HEK293 (cell line): ENCODE results near the gene SLC25A12.

Source experiments
- CTCF ChIA-PET: fragments of 350-600 bp; formaldehyde crosslinking; extraction: SDS; loops from one replicate; lab custom pipeline; 2021; ENCODE audit warnings: antibody characterized with exemption; lab: Yijun Ruan, JAX
- POLR2A ChIA-PET: fragments of 300-600 bp; formaldehyde crosslinking; extraction: SDS; loops from one replicate; lab custom pipeline; 2020; ENCODE audit warnings: antibody characterized with exemption, inconsistent platforms; lab: Yijun Ruan, JAX
- H3K27ac ChIP-seq: fragments of 200-500 bp; sonication (Bioruptor generic); 2 replicates; pipeline ENCODE4 v1.5.1; 2014; ENCODE audit warnings: low read depth, low read length, control low read depth, inconsistent platforms; ENCODE audit errors: extremely low read depth
- H3K36me3 ChIP-seq, 2 experiments: fragments of 200-500 bp in 1 of 2; sonication (Bioruptor generic) in 1 of 2; 1 replicate in 1 of 2; 2 replicates in 1 of 2; pipeline ENCODE4 v1.5.1; 2014 to 2017; ENCODE audit warnings: inconsistent platforms in 2 of 2, low read length in 2 of 2; ENCODE audit not compliant: control insufficient read depth in 2 of 2, insufficient read depth in 1 of 2
- H3K4me1 ChIP-seq: fragments of 200-500 bp; sonication (Bioruptor generic); 2 replicates; pipeline ENCODE4 v1.5.1; 2014; ENCODE audit warnings: mild to moderate bottlenecking, low read length, inconsistent platforms; ENCODE audit not compliant: control insufficient read depth, insufficient read depth
- H3K4me3 ChIP-seq: 2 replicates; pipeline ENCODE4 v1.5.1; 2011; ENCODE audit warnings: low read depth, mild to moderate bottlenecking, control low read depth, low read length, moderate library complexity
- H3K9me3 ChIP-seq: fragments of 200-500 bp; sonication (Bioruptor generic); 2 replicates; pipeline ENCODE4 v1.5.1; 2014; ENCODE audit warnings: low read depth, low read length, inconsistent platforms; ENCODE audit not compliant: control insufficient read depth, insufficient read depth
- HOXD13 ChIP-seq: sonication (generic); formaldehyde crosslinking; IDR thresholded peaks from 2 replicates; pipeline ENCODE4 v1.8.0; 2022; ENCODE audit warnings: missing genetic modification reagents, borderline replicate concordance
- PRDM1 ChIP-seq: fragments of 450-650 bp; formaldehyde crosslinking; IDR thresholded peaks from 2 replicates; pipeline ENCODE4; 2016; ENCODE audit warnings: missing biosample characterization, missing genetic modification characterization
- SP3 ChIP-seq: fragments of 450-650 bp; formaldehyde crosslinking; IDR thresholded peaks from 2 replicates; pipeline ENCODE4 v1.5.1; 2016; ENCODE audit warnings: missing biosample characterization, missing genetic modification characterization
- YY1 ChIP-seq: fragments of 450-650 bp; formaldehyde crosslinking; IDR thresholded peaks from 2 replicates; pipeline ENCODE4 v1.5.1; 2018; ENCODE audit warnings: missing biosample characterization, missing genetic modification characterization
- YY2 ChIP-seq: fragments of 450-650 bp; formaldehyde crosslinking; IDR thresholded peaks from 2 replicates; pipeline ENCODE4 v1.5.1; 2016; ENCODE audit warnings: missing biosample characterization, missing genetic modification characterization
- ZBTB17 ChIP-seq: fragments of 450-650 bp; formaldehyde crosslinking; IDR thresholded peaks from 2 replicates; pipeline ENCODE4 v1.5.1; 2016; ENCODE audit warnings: missing biosample characterization, missing genetic modification characterization
- ZNF175 ChIP-seq: fragments of 450-650 bp; formaldehyde crosslinking; IDR thresholded peaks from 2 replicates; pipeline ENCODE4 v1.5.1; 2016; ENCODE audit warnings: missing biosample characterization, missing genetic modification characterization
- ZNF19 ChIP-seq: fragments of 450-650 bp; formaldehyde crosslinking; IDR thresholded peaks from 2 replicates; pipeline ENCODE4; 2016; ENCODE audit warnings: missing biosample characterization, missing genetic modification characterization, low read depth
- ZNF2 ChIP-seq: fragments of 450-650 bp; formaldehyde crosslinking; IDR thresholded peaks from 2 replicates; pipeline ENCODE4 v1.5.1; 2016; ENCODE audit warnings: missing biosample characterization, missing genetic modification characterization
- ZNF239 ChIP-seq: fragments of 450-650 bp; formaldehyde crosslinking; IDR thresholded peaks from 2 replicates; pipeline ENCODE4 v1.5.1; 2016; ENCODE audit warnings: missing biosample characterization, missing genetic modification characterization
- ZNF324 ChIP-seq: fragments of 450-650 bp; formaldehyde crosslinking; IDR thresholded peaks from 2 replicates; pipeline ENCODE4 v1.5.1; 2016; ENCODE audit warnings: missing biosample characterization, missing genetic modification characterization
- ZNF404 ChIP-seq: fragments of 450-650 bp; formaldehyde crosslinking; IDR thresholded peaks from 2 replicates; pipeline ENCODE4 v1.5.1; 2017; ENCODE audit warnings: missing biosample characterization, missing genetic modification characterization
- ZNF558 ChIP-seq: fragments of 450-650 bp; formaldehyde crosslinking; IDR thresholded peaks from 2 replicates; pipeline ENCODE4 v1.5.1; 2016; ENCODE audit warnings: missing biosample characterization, missing genetic modification characterization
- ZNF571 ChIP-seq: fragments of 450-650 bp; formaldehyde crosslinking; IDR thresholded peaks from 2 replicates; pipeline ENCODE4 v1.5.0; 2017; ENCODE audit warnings: missing biosample characterization, missing genetic modification characterization
- ZNF610 ChIP-seq: fragments of 450-650 bp; formaldehyde crosslinking; IDR thresholded peaks from 2 replicates; pipeline ENCODE4 v1.5.1; 2016; ENCODE audit warnings: missing biosample characterization, missing genetic modification characterization, borderline replicate concordance
- ZNF621 ChIP-seq: fragments of 450-650 bp; formaldehyde crosslinking; IDR thresholded peaks from 2 replicates; pipeline ENCODE4 v1.5.1; 2017; ENCODE audit warnings: missing biosample characterization, missing genetic modification characterization
- ZNF660 ChIP-seq: fragments of 450-650 bp; IDR thresholded peaks from 2 replicates; pipeline ENCODE4 v1.5.1; 2018; ENCODE audit warnings: missing biosample characterization, mild to moderate bottlenecking, missing genetic modification characterization
- TF ChIP-seq, protein P1 (sequence below): fragments of 450-650 bp; formaldehyde crosslinking; IDR thresholded peaks from 2 replicates; pipeline ENCODE4 v1.5.1; 2016; ENCODE audit warnings: missing biosample characterization, missing genetic modification characterization
- TF ChIP-seq, protein P2 (sequence below): fragments of 450-650 bp; IDR thresholded peaks from 2 replicates; pipeline ENCODE4 v1.5.1; 2018; ENCODE audit warnings: missing biosample characterization, missing genetic modification characterization
- TF ChIP-seq, protein P3 (sequence below): fragments of 450-650 bp; formaldehyde crosslinking; IDR thresholded peaks from 2 replicates; pipeline ENCODE4 v1.5.1; 2016; ENCODE audit warnings: missing biosample characterization, missing genetic modification characterization
- TF ChIP-seq, protein P4 (sequence below): fragments of 450-650 bp; formaldehyde crosslinking; conservative IDR thresholded peaks from 2 replicates; pipeline ENCODE4 v1.5.1; 2016; ENCODE audit warnings: low read depth, missing biosample characterization, missing genetic modification characterization
- TF ChIP-seq, protein P5 (sequence below): fragments of 450-650 bp; formaldehyde crosslinking; IDR thresholded peaks from 2 replicates; pipeline ENCODE4 v1.5.1; 2017; ENCODE audit warnings: missing biosample characterization, missing genetic modification characterization

The SLC25A12 gene

DNA sequence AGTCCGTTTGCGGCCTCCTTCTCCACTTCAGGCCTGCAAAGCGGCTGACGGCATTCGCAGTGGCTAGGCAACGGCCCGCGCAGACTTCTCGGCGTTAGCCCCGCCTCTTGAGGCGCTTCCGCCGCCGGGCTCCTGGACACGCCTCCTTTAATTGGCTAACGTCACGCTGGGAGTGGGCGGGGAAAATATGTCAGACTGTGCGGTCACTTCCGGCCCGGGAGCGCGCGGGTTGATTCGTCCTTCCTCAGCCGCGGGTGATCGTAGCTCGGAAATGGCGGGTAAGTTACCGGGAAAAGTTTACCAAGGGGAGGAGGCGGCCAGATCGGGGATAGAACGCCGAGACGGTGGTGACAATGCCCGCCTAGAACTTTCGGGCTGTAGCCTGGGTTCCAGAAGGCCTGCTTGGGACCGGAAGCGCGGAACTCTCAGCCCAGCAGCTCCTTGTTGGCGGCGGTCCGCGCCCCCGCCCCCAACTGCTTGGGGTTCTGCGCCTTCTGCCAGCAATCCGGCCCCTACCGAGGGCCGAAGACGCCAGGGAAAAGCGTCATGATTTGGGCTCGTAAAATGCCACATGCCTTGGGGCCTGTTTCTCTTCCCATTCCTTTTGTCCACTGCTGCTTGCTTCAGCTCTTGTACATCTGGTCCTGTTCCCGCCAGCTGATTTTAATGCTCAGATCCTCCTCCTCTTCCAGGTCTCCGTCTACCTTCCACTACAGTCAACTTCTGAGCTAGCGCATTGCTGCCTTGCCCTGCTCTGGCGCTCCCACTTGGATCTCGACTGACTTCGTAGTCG lies 28.4 kb upstream of the SLC25A12 start, which contains the start of gene HAT1 (continued):
- TF ChIP-seq ZNF239 (tag by site-specific recombination), result no peak
- TF ChIP-seq ZNF324 (tag by site-specific recombination), result no peak
- no peak for TF ChIP-seq ZNF19
- peak; percentile 64; the same call in 1 of the 2 replicates for TF ChIP-seq ZNF2 (tag by site-specific recombination)
- TF ChIP-seq SP3 (tag by site-specific recombination), result peak; percentile 94
- TF ChIP-seq ZNF558, result no peak
- TF ChIP-seq ZNF404 (tag by site-specific recombination), result no peak
- peak; percentile 64; the same call in 1 of the 2 replicates for TF ChIP-seq HOXD13 (CRISPR knock-in tag)
- peak; percentile 69; the same call in 1 of the 2 replicates for TF ChIP-seq YY1 (tag by site-specific recombination)
- TF ChIP-seq, protein P1, sequence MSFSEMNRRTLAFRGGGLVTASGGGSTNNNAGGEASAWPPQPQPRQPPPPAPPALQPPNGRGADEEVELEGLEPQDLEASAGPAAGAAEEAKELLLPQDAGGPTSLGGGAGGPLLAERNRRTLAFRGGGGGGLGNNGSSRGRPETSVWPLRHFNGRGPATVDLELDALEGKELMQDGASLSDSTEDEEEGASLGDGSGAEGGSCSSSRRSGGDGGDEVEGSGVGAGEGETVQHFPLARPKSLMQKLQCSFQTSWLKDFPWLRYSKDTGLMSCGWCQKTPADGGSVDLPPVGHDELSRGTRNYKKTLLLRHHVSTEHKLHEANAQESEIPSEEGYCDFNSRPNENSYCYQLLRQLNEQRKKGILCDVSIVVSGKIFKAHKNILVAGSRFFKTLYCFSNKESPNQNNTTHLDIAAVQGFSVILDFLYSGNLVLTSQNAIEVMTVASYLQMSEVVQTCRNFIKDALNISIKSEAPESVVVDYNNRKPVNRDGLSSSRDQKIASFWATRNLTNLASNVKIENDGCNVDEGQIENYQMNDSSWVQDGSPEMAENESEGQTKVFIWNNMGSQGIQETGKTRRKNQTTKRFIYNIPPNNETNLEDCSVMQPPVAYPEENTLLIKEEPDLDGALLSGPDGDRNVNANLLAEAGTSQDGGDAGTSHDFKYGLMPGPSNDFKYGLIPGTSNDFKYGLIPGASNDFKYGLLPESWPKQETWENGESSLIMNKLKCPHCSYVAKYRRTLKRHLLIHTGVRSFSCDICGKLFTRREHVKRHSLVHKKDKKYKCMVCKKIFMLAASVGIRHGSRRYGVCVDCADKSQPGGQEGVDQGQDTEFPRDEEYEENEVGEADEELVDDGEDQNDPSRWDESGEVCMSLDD (tag by site-specific recombination), result peak; percentile 57; the same call in 1 of the 2 replicates
- TF ChIP-seq YY2 (tag by site-specific recombination), result 0 out of 2 replicates have a peak, but pooled peaks have one; percentile 57
- TF ChIP-seq, protein P2, sequence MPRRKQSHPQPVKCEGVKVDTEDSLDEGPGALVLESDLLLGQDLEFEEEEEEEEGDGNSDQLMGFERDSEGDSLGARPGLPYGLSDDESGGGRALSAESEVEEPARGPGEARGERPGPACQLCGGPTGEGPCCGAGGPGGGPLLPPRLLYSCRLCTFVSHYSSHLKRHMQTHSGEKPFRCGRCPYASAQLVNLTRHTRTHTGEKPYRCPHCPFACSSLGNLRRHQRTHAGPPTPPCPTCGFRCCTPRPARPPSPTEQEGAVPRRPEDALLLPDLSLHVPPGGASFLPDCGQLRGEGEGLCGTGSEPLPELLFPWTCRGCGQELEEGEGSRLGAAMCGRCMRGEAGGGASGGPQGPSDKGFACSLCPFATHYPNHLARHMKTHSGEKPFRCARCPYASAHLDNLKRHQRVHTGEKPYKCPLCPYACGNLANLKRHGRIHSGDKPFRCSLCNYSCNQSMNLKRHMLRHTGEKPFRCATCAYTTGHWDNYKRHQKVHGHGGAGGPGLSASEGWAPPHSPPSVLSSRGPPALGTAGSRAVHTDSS, result no peak
- TF ChIP-seq ZNF175 (tag by site-specific recombination), result no peak

DNA sequence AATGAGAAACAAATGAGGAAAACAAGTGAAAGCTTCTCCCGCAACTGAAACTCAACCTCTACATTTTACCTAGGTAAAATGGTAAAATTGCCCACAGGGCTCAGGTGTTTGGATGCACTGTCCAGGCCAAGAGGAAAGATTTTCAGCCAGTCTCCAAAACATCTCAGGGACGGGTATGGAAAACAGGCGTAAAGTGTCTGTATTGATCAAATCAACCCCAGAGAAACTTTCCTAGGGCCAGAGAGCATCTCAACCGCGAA lies 27.9 kb upstream of the SLC25A12 start:
- peaks cover 2% of the 10 kb centered on the region for H3K4me1 ChIP-seq
- peak overlapping the region; percentile 91 for H3K27ac ChIP-seq
- H3K4me3 ChIP-seq, result peak overlapping the region; percentile 30
- H3K9me3 ChIP-seq, result no peaks in the 10 kb centered on the region
- ChIA-PET CTCF (interaction anchor here (0.5 to 0.6 kb wide), 2 partner anchors 28 to 78 kb away, joined by 3 to 4 read pairs; no protein-coding TSS in a partner anchor), POLR2A (interaction anchor here (1.0 to 3.9 kb wide), 6 partner anchors 9 to 199 kb away, joined by 3 to 82 read pairs (median 9); partner anchors contain the start of genes DLX1, DLX2 and SLC25A12)
- TF ChIP-seq ZNF571, result no peak
- TF ChIP-seq PRDM1 (tag by site-specific recombination), result peak; percentile 75
- peaks cover 15 to 21% of the 10 kb centered on the region in 2 experiments for H3K36me3 ChIP-seq

DNA sequence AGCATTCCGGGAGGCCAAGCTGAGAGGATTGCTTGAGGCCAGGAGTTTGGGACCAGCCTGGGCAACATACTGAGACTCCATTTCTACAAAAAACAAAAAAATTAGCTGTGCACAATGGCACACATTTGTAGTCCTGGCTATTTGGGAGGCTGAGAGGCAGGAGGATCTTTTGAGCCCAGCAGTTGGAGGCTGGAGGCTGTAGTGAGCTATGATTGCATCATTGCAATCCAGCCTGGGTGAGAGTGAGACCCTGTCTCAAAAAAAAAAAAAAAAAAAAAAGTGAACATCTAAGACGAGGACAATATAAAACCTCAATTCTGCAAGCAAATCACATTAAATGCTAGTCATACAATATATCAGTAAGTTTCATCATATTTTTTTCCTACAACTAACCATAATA lies 25.4 kb upstream of the SLC25A12 start:
- no peak overlapping the region for H3K4me3 ChIP-seq
- no peaks in the 10 kb centered on the region for H3K9me3 ChIP-seq
- ChIA-PET CTCF (interaction anchor here (0.6 to 0.7 kb wide), 4 partner anchors 18 to 214 kb away, joined by 3 to 4 read pairs (median 4); no protein-coding TSS in a partner anchor), POLR2A (interaction anchor here (0.6 kb wide), 1 partner anchor 70 kb away, joined by 3 read pairs; no protein-coding TSS in a partner anchor)
- H3K27ac ChIP-seq, result no peak overlapping the region
- peaks cover under 1% of the 10 kb centered on the region for H3K4me1 ChIP-seq
- peaks cover 0 to 3% of the 10 kb centered on the region in 2 experiments; a peak in 1 of 3 replicates for H3K36me3 ChIP-seq
- TF ChIP-seq, protein P3, sequence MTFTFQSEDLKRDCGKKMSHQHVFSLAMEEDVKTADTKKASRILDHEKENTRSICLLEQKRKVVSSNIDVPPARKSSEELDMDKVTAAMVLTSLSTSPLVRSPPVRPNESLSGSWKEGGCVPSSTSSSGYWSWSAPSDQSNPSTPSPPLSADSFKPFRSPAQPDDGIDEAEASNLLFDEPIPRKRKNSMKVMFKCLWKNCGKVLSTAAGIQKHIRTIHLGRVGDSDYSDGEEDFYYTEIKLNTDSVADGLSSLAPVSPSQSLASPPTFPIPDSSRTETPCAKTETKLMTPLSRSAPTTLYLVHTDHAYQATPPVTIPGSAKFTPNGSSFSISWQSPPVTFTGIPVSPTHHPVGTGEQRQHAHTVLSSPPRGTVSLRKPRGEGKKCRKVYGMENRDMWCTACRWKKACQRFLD (tag by site-specific recombination), result no peak
- TF ChIP-seq ZNF621 (tag by site-specific recombination) (no peak), ZNF610 (tag by site-specific recombination) (no peak), ZNF660 (tag by site-specific recombination) (no peak), ZNF571 (no peak), ZBTB17 (tag by site-specific recombination) (no peak)
- TF ChIP-seq, protein P4, sequence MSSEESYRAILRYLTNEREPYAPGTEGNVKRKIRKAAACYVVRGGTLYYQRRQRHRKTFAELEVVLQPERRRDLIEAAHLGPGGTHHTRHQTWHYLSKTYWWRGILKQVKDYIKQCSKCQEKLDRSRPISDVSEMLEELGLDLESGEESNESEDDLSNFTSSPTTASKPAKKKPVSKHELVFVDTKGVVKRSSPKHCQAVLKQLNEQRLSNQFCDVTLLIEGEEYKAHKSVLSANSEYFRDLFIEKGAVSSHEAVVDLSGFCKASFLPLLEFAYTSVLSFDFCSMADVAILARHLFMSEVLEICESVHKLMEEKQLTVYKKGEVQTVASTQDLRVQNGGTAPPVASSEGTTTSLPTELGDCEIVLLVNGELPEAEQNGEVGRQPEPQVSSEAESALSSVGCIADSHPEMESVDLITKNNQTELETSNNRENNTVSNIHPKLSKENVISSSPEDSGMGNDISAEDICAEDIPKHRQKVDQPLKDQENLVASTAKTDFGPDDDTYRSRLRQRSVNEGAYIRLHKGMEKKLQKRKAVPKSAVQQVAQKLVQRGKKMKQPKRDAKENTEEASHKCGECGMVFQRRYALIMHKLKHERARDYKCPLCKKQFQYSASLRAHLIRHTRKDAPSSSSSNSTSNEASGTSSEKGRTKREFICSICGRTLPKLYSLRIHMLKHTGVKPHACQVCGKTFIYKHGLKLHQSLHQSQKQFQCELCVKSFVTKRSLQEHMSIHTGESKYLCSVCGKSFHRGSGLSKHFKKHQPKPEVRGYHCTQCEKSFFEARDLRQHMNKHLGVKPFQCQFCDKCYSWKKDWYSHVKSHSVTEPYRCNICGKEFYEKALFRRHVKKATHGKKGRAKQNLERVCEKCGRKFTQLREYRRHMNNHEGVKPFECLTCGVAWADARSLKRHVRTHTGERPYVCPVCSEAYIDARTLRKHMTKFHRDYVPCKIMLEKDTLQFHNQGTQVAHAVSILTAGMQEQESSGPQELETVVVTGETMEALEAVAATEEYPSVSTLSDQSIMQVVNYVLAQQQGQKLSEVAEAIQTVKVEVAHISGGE (tag by site-specific recombination), result no peak
- TF ChIP-seq, protein P5, sequence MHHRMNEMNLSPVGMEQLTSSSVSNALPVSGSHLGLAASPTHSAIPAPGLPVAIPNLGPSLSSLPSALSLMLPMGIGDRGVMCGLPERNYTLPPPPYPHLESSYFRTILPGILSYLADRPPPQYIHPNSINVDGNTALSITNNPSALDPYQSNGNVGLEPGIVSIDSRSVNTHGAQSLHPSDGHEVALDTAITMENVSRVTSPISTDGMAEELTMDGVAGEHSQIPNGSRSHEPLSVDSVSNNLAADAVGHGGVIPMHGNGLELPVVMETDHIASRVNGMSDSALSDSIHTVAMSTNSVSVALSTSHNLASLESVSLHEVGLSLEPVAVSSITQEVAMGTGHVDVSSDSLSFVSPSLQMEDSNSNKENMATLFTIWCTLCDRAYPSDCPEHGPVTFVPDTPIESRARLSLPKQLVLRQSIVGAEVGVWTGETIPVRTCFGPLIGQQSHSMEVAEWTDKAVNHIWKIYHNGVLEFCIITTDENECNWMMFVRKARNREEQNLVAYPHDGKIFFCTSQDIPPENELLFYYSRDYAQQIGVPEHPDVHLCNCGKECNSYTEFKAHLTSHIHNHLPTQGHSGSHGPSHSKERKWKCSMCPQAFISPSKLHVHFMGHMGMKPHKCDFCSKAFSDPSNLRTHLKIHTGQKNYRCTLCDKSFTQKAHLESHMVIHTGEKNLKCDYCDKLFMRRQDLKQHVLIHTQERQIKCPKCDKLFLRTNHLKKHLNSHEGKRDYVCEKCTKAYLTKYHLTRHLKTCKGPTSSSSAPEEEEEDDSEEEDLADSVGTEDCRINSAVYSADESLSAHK (tag by site-specific recombination), result no peak
